ENCODE measurements around the gene MGAM2.

MGAM2 gene

DNA sequence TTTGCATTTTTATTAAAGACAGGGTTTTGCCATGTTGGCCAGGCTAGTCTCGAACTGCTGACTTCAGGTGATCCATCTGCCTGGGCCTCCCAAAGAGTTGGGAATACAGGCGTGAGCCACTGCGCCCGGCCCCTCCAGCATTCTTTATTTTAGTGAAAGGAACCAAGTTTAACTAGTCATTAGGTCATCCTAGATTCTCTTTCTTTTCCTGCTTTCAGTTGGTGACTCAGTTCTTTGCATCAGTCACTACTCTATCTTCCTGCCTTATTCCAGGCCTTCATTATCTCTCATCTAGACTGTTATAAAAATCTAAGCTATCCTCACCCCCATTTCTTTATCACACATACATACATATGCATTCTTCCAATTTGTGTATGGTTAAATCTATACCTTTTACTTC is 82.7 kb downstream of the MGAM2 start:
- no peaks in the 10 kb centered on the region for H3K27me3 ChIP-seq (ENCODE audit: insufficient read depth, low read length)
- H3K36me3 ChIP-seq (ENCODE audit: insufficient read depth, low read length): no peaks in the 10 kb centered on the region
- no peaks in the 10 kb centered on the region for H3K9me3 ChIP-seq (ENCODE audit: low read length)
- no peaks in the 10 kb centered on the region for H3K4me1 ChIP-seq (ENCODE audit: insufficient read depth, low read length)
- H3K4me3 ChIP-seq (ENCODE audit: low read length): no peak overlapping the region
- H2AFZ ChIP-seq (ENCODE audit: low read depth, low read length): no peak overlapping the region

DNA sequence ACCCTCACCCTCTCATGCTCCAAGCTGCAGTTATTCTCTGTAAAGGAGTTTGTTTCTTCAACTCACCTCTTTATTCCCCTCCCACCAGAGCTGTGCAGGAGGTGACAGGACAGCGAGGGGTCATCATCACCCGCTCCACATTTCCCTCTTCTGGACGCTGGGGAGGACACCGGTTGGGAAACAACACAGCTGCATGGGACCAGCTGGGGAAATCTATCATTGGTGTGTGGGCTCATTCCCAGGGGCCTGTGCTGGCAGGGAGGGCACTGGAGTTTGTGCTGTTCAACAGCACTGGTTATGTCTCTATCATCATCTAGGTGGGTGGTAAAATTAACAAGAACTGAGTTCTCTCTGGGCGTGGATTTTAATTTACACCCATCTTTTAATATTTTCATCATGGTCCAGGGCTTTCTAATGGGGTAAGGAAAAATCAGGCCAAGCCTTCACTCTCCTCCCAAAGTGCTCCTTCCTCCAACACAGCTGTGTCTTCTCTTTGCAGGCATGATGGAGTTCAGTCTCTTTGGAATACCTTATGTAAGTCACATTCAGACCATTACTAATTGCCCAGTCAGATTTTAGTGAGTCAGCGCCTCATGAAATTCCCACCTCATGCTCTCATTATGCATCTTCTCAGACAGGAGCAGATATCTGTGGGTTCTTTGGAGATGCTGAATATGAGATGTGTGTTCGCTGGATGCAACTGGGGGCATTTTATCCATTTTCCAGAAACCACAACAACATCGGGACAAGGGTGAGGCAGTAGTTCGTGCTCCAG is 84.7 kb downstream of the MGAM2 start:
- no peaks in the 10 kb centered on the region for H3K27me3 ChIP-seq (ENCODE audit: insufficient read depth, low read length)
- no peaks in the 10 kb centered on the region for H3K4me1 ChIP-seq (ENCODE audit: insufficient read depth, low read length)
- H3K36me3 ChIP-seq (ENCODE audit: insufficient read depth, low read length): no peaks in the 10 kb centered on the region
- no peaks in the 10 kb centered on the region for H3K9me3 ChIP-seq (ENCODE audit: low read length)
- no peak overlapping the region for H2AFZ ChIP-seq (ENCODE audit: low read depth, low read length)
- no peak overlapping the region for H3K4me3 ChIP-seq (ENCODE audit: low read length)

DNA sequence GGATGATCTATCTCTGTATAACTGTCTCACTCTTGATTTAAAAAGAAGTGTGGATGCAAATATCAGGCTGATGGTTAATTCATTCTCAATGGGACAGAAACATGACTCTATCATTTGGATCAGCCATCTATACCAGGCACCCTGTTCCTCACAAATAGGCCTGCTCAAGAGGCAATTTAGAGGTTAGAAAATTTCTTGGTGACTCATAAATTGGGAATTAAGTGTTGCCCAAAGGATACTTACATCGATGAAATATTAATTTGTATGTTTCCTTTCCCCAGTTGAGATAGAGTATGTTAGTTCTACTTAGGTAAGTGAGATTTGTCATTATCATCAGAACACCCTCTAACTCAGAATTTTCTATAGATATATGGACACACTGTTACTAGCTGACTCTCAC is 88.7 kb downstream of the MGAM2 start:
- H3K36me3 ChIP-seq (ENCODE audit: insufficient read depth, low read length): no peaks in the 10 kb centered on the region
- H3K4me3 ChIP-seq (ENCODE audit: low read length): no peak overlapping the region
- no peak overlapping the region for H2AFZ ChIP-seq (ENCODE audit: low read depth, low read length)
- H3K4me1 ChIP-seq (ENCODE audit: insufficient read depth, low read length): no peaks in the 10 kb centered on the region
- H3K27me3 ChIP-seq (ENCODE audit: insufficient read depth, low read length): no peaks in the 10 kb centered on the region
- no peaks in the 10 kb centered on the region for H3K9me3 ChIP-seq (ENCODE audit: low read length)

DNA sequence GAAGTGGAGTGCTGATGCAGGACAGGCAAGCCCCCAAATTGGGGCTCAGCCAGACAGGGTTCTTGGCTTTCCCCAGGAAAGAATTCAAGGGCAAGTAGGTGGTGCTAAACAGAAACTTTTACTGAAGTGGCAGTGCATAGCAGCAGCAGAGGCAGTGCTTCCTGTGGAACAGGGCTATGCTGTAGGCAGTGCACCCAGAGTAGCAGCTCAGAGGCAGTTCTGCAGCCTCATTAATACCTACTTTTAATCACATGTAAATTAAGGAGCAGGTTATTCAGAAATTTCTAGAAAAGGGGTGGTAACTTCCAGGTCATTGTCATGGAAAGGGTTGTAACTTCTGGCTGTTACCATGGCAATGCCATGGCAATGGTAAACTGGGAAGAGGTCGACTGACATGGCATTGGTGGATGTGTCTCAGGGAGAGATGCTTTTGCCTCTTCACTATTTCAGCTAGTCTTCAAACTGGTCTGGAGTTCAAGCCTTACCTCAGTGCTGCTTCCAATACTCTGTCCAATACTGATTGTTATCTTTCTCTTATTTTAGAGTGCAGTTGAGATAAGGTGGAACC is 117.1 kb downstream of the MGAM2 start:
- Histone ChIP-seq H3K27me3 (ENCODE audit: insufficient read depth, low read length) (no peaks in the 10 kb centered on the region), H3K4me3 (ENCODE audit: low read length) (no peak overlapping the region), H3K4me1 (ENCODE audit: insufficient read depth, low read length) (no peaks in the 10 kb centered on the region), H3K9me3 (ENCODE audit: low read length) (no peaks in the 10 kb centered on the region), H2AFZ (ENCODE audit: low read depth, low read length) (no peak overlapping the region), H3K36me3 (ENCODE audit: insufficient read depth, low read length) (no peaks in the 10 kb centered on the region)

DNA sequence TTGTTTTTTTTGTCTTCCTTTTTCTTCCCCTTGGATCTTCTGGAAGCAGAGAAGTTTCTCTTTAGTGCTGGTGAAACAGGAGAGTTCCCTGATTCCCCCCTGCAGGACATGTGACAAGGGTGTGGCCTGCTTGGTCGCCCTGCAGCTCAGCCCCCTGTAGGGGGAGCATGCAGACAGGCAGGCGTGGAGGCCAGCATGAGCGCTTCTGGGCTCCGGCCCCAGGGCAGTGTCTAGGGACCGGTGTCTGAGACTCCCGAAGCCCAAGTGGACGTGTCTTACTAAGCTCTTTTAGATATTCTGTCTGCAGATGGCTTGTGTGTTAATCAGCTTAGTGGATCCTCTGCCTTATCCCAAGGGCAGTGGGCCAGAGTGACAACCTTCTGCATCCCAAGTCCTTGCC is 120.2 kb downstream of the MGAM2 start:
- H3K36me3 ChIP-seq (ENCODE audit: insufficient read depth, low read length): no peaks in the 10 kb centered on the region
- H3K27me3 ChIP-seq (ENCODE audit: insufficient read depth, low read length): no peaks in the 10 kb centered on the region
- H3K9me3 ChIP-seq (ENCODE audit: low read length): no peaks in the 10 kb centered on the region
- H3K4me1 ChIP-seq (ENCODE audit: insufficient read depth, low read length): no peaks in the 10 kb centered on the region
- H3K4me3 ChIP-seq (ENCODE audit: low read length): no peak overlapping the region
- H2AFZ ChIP-seq (ENCODE audit: low read depth, low read length): no peak overlapping the region

DNA sequence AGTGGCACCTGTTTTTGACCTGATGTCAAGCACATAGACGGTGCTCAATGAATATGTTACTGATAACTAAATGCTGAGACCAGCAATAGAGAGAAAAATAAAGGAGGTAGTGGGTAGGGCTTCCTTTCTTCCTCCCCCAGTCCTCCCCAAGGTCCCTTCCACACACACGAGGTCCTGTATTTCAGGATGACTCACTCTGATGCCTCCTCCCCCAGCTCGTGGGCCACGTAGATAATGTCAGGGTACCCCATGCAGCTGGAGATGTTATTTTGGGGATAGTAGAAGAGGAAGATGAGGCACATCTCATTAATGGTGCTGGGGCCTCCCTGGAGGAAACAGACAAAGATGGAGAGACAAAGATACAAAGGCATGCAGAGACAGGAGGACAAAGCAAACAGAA is 129.0 kb downstream of the MGAM2 start:
- no peak overlapping the region for H3K4me3 ChIP-seq (ENCODE audit: low read length)
- no peak overlapping the region for H2AFZ ChIP-seq (ENCODE audit: low read depth, low read length)
- H3K27me3 ChIP-seq (ENCODE audit: insufficient read depth, low read length): no peaks in the 10 kb centered on the region
- no peaks in the 10 kb centered on the region for H3K36me3 ChIP-seq (ENCODE audit: insufficient read depth, low read length)
- H3K4me1 ChIP-seq (ENCODE audit: insufficient read depth, low read length): no peaks in the 10 kb centered on the region
- H3K9me3 ChIP-seq (ENCODE audit: low read length): no peaks in the 10 kb centered on the region

DNA sequence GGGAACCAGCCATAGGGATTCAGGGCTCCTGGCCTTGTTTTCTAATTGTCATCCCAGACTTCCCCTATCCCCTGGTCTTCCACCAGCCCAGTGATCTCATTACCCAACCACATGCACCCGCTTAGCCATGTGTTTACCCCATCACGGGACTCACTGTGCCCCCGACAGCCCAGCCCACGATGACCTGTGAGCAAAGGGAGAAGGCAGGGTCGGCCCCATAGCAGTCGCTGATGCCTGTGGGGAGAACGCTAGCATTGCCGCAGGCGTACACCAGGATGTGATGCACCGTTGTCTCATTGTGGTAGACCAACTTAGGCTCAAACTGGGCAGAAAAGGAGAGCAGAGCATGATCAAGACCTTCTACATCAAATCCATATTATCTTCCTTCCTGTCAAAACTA is 132.3 kb downstream of the MGAM2 start:
- no peak overlapping the region for H3K4me3 ChIP-seq (ENCODE audit: low read length)
- no peaks in the 10 kb centered on the region for H3K9me3 ChIP-seq (ENCODE audit: low read length)
- no peaks in the 10 kb centered on the region for H3K36me3 ChIP-seq (ENCODE audit: insufficient read depth, low read length)
- H3K27me3 ChIP-seq (ENCODE audit: insufficient read depth, low read length): no peaks in the 10 kb centered on the region
- no peaks in the 10 kb centered on the region for H3K4me1 ChIP-seq (ENCODE audit: insufficient read depth, low read length)
- no peak overlapping the region for H2AFZ ChIP-seq (ENCODE audit: low read depth, low read length)

DNA sequence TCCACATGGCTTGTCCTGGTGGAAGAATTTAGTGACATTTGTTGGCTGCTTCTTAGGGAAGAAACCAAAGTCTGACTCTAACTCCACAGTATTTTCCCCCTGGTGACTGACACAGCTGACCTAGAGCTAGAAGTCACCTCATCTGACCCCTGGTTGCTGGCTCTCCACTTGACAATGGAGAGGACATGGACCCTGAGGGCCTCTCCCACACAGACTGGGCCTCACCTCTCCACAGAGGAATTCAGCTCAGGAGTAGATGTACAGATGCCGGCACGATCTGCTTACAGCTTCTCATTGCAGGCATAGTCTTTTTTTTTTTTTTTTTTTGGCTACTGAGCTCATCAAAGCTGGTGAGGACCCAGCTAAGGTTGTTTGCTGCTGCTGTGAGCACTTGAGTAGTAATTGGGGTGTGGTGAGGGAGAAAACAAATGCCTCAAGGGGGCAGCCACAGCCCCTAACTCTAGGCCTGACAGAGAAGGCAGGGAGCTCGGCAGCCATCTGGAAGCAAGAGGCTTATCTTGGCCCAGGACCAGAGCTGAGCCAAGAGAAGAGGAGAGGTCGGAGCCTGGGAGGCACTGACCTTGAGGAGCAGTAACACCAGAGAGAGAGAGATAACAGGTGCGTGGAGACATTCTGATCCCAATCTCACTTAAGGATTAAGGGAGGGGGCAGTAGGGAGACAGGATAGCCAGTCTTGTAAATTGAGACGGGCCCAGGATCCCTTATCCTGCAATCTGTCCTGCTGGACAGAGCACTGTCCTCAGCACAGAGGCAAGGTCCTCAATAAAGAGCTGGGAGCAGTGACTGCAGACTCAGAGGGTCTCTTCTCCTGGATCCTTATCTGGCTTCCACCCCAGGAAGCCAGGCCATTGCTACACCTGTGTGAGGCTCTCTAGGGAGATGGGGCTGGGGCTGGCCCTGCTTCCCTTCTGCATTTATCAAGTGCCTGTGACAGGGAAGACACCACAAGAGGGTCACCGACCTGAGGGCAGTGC is 136.9 kb downstream of the MGAM2 start:
- no peak overlapping the region for H3K4me3 ChIP-seq (ENCODE audit: low read length)
- no peak overlapping the region for H2AFZ ChIP-seq (ENCODE audit: low read depth, low read length)
- no peaks in the 10 kb centered on the region for H3K4me1 ChIP-seq (ENCODE audit: insufficient read depth, low read length)
- no peaks in the 10 kb centered on the region for H3K36me3 ChIP-seq (ENCODE audit: insufficient read depth, low read length)
- H3K27me3 ChIP-seq (ENCODE audit: insufficient read depth, low read length): no peaks in the 10 kb centered on the region
- no peaks in the 10 kb centered on the region for H3K9me3 ChIP-seq (ENCODE audit: low read length)

DNA sequence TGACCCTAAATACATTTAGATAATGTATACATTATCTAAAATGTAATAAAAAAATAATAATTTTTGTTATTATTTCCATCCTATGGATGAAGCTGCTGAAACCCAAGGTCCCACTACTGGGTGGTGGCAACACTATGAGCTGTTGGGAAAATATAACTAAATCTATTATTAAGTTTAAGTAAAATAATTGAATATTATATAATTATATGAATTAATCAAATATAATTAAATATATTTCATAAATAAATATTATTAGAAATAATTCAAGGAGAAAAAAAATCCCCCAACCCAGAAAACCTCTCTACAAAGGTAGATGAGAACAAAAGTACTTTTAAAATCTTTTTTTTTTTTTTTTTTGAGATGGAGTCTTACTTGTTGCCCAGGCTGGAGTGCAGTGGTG is 138.4 kb downstream of the MGAM2 start:
- Histone ChIP-seq H3K4me1 (ENCODE audit: insufficient read depth, low read length) (no peaks in the 10 kb centered on the region), H3K27me3 (ENCODE audit: insufficient read depth, low read length) (no peaks in the 10 kb centered on the region), H3K4me3 (ENCODE audit: low read length) (no peak overlapping the region), H3K9me3 (ENCODE audit: low read length) (no peaks in the 10 kb centered on the region), H2AFZ (ENCODE audit: low read depth, low read length) (no peak overlapping the region), H3K36me3 (ENCODE audit: insufficient read depth, low read length) (no peaks in the 10 kb centered on the region)

DNA sequence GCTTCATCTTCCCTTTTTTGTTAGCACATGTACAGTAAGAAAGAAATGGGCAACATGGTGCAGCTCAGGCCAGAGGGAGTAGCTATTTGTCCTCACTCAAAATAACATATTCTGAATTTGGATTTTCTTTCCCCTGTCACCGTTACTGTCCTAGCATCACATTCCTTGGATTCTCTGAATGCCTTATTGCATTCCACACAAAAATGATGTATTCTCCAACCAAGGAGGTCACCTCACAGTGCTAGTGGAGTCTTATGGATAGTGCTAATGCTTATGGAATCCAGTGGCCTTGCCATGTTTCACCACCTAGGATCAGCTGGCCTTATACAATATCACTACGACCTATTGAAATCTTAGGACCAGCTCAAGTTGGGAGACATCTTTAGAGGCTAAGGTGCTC is 139.2 kb downstream of the MGAM2 start:
- Histone ChIP-seq H3K4me3 (ENCODE audit: low read length) (no peak overlapping the region), H3K36me3 (ENCODE audit: insufficient read depth, low read length) (no peaks in the 10 kb centered on the region), H2AFZ (ENCODE audit: low read depth, low read length) (no peak overlapping the region), H3K27me3 (ENCODE audit: insufficient read depth, low read length) (no peaks in the 10 kb centered on the region), H3K9me3 (ENCODE audit: low read length) (no peaks in the 10 kb centered on the region), H3K4me1 (ENCODE audit: insufficient read depth, low read length) (no peaks in the 10 kb centered on the region)

DNA sequence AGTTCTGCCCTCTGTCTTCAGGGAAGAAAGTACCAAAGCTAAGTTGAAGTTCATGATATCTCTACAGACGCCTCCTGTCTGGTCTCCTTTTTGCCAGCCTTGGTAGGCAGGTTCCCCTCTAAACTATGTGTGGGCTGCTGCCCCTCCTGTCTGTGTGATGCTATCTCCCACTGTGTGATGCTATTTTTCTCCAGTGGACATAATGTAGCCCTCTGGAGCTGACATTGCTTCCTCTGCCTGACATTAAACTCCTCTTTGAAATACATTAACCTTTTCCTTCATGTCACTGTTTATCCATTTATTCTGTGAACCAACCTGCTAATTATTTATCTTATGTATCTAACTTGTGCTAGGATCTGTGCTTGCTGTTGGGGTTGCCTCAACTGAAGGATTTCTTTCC is 146.4 kb downstream of the MGAM2 start, which contains the start of gene PRSS58:
TSS of gene PRSS58 (minus strand) at position 101 of the 400 bp plus-strand sequence. CDS start 351 bp downstream, outside the sequence.
- H3K4me1 ChIP-seq (ENCODE audit: insufficient read depth, low read length): no peaks in the 10 kb centered on the region
- H3K4me3 ChIP-seq (ENCODE audit: low read length): no peak within 1 kb of the TSS
- no peaks in the 10 kb centered on the region for H3K36me3 ChIP-seq (ENCODE audit: insufficient read depth, low read length)
- no peaks in the 10 kb centered on the region for H3K9me3 ChIP-seq (ENCODE audit: low read length)
- no peak within 1 kb of the TSS for H2AFZ ChIP-seq (ENCODE audit: low read depth, low read length)
- H3K27me3 ChIP-seq (ENCODE audit: insufficient read depth, low read length): no peaks in the 10 kb centered on the region

DNA sequence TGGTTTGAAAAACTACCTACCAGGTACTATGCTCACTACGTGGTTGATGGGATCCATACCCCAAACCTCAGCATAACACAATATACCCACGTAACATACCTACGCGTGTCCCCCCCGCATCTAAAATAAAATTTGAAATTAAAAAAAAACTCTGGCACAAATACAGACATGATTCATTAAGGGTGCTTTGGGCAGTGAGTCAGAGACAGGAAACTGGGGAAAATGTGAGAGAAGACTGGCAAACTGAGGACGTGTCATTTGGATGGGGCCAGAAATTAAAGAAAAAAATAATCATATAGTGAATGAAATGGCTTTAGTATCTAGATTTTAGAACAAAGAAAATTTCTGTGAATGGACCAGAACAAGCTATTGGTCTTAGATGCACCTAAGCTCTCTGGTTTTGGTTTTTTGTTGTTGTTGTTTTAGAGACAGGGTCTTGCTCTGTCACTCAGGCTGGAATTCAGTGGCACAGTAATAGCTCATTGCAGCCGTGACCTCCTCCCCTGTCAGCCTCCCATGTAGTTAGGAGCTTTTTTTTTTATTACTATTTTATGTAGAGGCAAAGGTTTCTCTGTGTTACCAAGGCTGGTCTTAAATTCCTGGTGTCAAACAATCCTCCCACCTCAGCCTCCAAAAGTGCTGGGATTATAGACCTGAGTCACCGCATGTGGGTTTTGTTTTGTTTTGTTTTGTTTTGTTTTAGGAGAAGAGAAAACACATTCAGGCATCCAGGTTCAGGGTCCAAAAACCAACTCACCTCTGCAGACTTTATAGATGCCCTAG is 152.3 kb downstream of the MGAM2 start:
- Histone ChIP-seq H3K36me3 (ENCODE audit: insufficient read depth, low read length) (no peaks in the 10 kb centered on the region), H3K4me1 (ENCODE audit: insufficient read depth, low read length) (no peaks in the 10 kb centered on the region), H2AFZ (ENCODE audit: low read depth, low read length) (no peak overlapping the region), H3K27me3 (ENCODE audit: insufficient read depth, low read length) (no peaks in the 10 kb centered on the region), H3K9me3 (ENCODE audit: low read length) (no peaks in the 10 kb centered on the region), H3K4me3 (ENCODE audit: low read length) (no peak overlapping the region)
